Spleen (tissue), 11 donors: Measurements from ENCODE around the gene C20orf144. TPM values are rescaled to one million over a fixed set of nuclear protein-coding genes. Genes with fewer than 3 reads are reported as not detected.

Experiments used
- DNase-seq: peaks from one replicate; pipeline ENCODE4 v3.0.0-alpha.2; 2020
- H3K27ac ChIP-seq, 8 donors: fragments of 200-600 bp; sonication (generic) in 7 of 8; 1 replicate in 4 of 8; 2 replicates in 4 of 8; pipeline versions ENCODE4 v1.5.0 to v1.8.0; 2016 to 2021; ENCODE audit warnings: inconsistent platforms in 4 of 8, mild to moderate bottlenecking in 4 of 8, moderate library complexity in 1 of 8
- H3K27me3 ChIP-seq, 7 donors: fragments of 200-600 bp; sonication (generic) in 6 of 7; replicated peaks in 1 of 7; 1 replicate in 4 of 7; 2 replicates in 3 of 7; pipeline versions ENCODE4 v1.5.0 to v1.8.0; 2016 to 2021; ENCODE audit warnings: inconsistent platforms in 3 of 7, mild to moderate bottlenecking in 1 of 7
- H3K36me3 ChIP-seq, 6 donors: fragments of 200-600 bp; sonication (generic) in 5 of 6; 1 replicate in 4 of 6; 2 replicates in 2 of 6; pipeline versions ENCODE4 v1.5.0 to v1.8.0; 2016 to 2021; ENCODE audit warnings: inconsistent platforms in 2 of 6
- H3K4me1 ChIP-seq, 6 donors: fragments of 200-600 bp; sonication (generic) in 5 of 6; 1 replicate in 3 of 6; 2 replicates in 3 of 6; pipeline versions ENCODE4 v1.5.0 to v1.8.0; 2016 to 2021; ENCODE audit warnings: inconsistent platforms in 3 of 6
- H3K4me3 ChIP-seq, 8 donors: fragments of 200-600 bp; sonication (generic) in 7 of 8; 1 replicate in 4 of 8; 2 replicates in 4 of 8; pipeline versions ENCODE4 v1.5.0 to v1.8.0; 2016 to 2021; ENCODE audit warnings: inconsistent platforms in 4 of 8, mild to moderate bottlenecking in 4 of 8, moderate library complexity in 2 of 8
- H3K9me3 ChIP-seq, 8 donors: fragments of 200-600 bp; sonication (generic) in 7 of 8; 1 replicate in 4 of 8; 2 replicates in 4 of 8; pipeline versions ENCODE4 v1.5.0 to v1.8.0; 2016 to 2021; ENCODE audit warnings: inconsistent platforms in 4 of 8
- CTCF ChIP-seq, 11 experiments: fragments of 200-600 bp in 7 of 11; fragments of 450-650 bp in 4 of 11; sonication (generic) in 4 of 11; IDR thresholded peaks in 8 of 11; conservative IDR thresholded peaks in 3 of 11; 1 replicate in 7 of 11; 2 replicates in 4 of 11; pipeline versions ENCODE4 v1.4.0 to v1.8.0; 2016 to 2021; ENCODE audit warnings: antibody characterized with exemption in 11 of 11, inconsistent platforms in 4 of 11, mild to moderate bottlenecking in 1 of 11
- POLR2A ChIP-seq, 3 donors: fragments of 450-650 bp; IDR thresholded peaks; one replicate each; pipeline ENCODE4 v1.5.1; 2017; ENCODE audit warnings: antibody characterized with exemption in 3 of 3, mild to moderate bottlenecking in 1 of 3
- POLR2AphosphoS5 ChIP-seq, 3 donors: sonication (generic); formaldehyde crosslinking; IDR thresholded peaks; one replicate each; pipeline ENCODE4 v1.5.1; 2017; ENCODE audit warnings: antibody characterized with exemption in 3 of 3
- WGBS, 5 donors: extraction: QIAGEN DNeasy Blood & Tissue Kit in 3 of 5; methylation state at CpG; one replicate each; pipeline versions ENCODE4 v1.1.5 to v1.1.7; 2013 to 2018; 5-methylcytosine and 5-hydroxymethylcytosine counted together
- intact Hi-C: fragments of 100-400 bp; cut with DNase I; formaldehyde crosslinking; loops from one replicate; pipeline ENCODE4 v1.15.0; 2023; ENCODE audit warnings: low total_unique reads
- polyA plus RNA-seq, 3 donors: library from polyadenylated mRNA; stranded (reverse); fragments of 200-250 nt; gene quantifications; one replicate each; pipeline ENCODE4 v1.2.1, GENCODE V29; 2013
- total RNA-seq, 7 donors: library from RNA; depleted of rRNA in 3 of 7; stranded (reverse); fragments of >200 nt in 3 of 7; fragmentation: NEBNext Ultra II Directional in 4 of 7; extraction: Animal tissue kit (Norgen Biotek cat#: 25700) in 4 of 7; gene quantifications; one replicate each; pipeline versions ENCODE4 v1.1.0 to v1.2.1, GENCODE V29; 2016 to 2021
- donor health status: healthy with polysubstance abuse.
- donor health status: DM: no; HTN: no; CAD: no; lungs with moderate emphysema.
- donor health status: DM: no; HTN: no; CAD: no.
- donor health status: Bipolar disorder and iron deficiency.
- donor health status: healthy.
- donor health status: DM: no; HTN: no; CAD: no.
- donor health status: DM: yes; HTN: yes; CAD: no.

C20orf144 gene
- total and polyA plus RNA-seq, 10 donors: 0.06 to 0.14 (median 0.09) TPM; not detected in 7

DNA sequence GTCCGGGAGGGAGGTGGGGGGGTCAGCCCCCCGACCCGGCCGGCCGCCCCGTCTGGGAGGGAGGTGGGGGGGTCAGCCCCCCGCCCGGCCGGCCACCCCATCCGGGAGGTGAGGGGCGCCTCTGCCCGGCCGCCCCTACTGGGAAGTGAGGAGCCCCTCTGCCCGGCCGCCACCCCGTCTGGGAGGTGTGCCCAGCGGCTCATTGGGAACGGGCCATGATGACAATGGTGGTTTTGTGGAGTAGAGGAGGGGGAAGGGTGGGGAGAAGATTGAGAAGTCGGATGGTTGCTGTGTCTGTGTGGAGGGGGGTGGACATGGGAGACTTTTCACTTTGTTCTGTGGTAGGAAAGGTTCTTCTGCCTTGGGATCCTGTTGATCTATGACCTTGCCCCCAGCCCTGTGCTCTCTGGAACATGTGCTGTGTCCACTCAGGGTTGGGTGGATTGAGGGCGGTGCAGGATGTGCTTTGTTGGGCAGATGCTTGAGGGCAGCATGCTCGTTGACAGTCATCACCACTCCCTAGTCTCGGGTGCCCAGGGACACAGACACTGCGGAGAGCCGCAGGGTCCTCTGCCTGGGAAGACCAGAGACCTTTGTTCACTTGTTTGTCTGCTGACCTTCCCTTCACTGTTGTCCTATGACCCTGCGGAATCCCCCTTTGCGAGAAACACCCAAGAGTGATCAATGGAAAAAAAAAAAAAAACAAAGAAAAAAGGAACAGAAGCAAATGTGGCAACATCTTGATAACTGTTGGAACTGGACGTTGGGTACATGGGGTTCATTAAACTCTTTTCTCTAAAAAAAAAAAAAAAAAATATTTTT lies 39.7 kb downstream of the C20orf144 start:
- H3K27me3 ChIP-seq: no peaks in the 10 kb centered on the region
- peaks cover 0 to 13% (median 0%) of the 10 kb centered on the region in 8 donors for H3K9me3 ChIP-seq
- TF ChIP-seq POLR2A (IDR thresholded peaks at IDR 0.05) (no peak), POLR2AphosphoS5 (IDR thresholded peaks at IDR 0.05) (no peak), CTCF (IDR thresholded peaks at IDR 0.05 in 8 of 11, conservative IDR thresholded peaks at IDR 0.05 in 3 of 11) (no peak)
- intact Hi-C loops: no loop called here
- 85 to 92% (median 89%) methylated on average over 14 to 27 of the region's 27 CpGs for WGBS, 5 donors
- peaks cover 0 to 32% (median 9%) of the 10 kb centered on the region in 6 donors for H3K36me3 ChIP-seq
- H3K27ac ChIP-seq: no peak overlapping the region
- no peaks in the 10 kb centered on the region for H3K4me1 ChIP-seq
- H3K4me3 ChIP-seq: no peak overlapping the region
- DNase-seq: no peak

DNA sequence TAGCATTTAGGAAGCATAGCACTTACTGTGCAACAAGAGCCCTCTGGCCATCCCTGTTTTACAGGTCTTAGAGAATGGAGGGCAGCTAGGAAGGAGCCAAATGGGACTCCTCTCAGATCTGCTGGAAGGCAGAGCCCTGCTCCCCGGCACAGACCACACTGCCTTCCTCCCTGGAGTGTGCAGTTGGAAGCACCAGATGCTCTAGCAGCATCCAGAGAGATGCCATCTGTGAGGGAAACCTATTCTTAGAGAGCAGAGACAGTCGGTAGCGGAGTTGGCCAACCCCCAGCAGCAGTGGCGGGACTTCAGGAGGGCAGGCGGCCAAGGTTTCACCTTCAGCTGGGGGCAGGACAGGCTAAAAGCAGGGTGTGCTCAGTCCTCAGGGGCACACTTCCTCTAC lies 40.7 kb downstream of the C20orf144 start:
- WGBS, 5 donors: 61 to 94% (median 73%) methylated on average over 4 to 5 of the region's 5 CpGs

DNA sequence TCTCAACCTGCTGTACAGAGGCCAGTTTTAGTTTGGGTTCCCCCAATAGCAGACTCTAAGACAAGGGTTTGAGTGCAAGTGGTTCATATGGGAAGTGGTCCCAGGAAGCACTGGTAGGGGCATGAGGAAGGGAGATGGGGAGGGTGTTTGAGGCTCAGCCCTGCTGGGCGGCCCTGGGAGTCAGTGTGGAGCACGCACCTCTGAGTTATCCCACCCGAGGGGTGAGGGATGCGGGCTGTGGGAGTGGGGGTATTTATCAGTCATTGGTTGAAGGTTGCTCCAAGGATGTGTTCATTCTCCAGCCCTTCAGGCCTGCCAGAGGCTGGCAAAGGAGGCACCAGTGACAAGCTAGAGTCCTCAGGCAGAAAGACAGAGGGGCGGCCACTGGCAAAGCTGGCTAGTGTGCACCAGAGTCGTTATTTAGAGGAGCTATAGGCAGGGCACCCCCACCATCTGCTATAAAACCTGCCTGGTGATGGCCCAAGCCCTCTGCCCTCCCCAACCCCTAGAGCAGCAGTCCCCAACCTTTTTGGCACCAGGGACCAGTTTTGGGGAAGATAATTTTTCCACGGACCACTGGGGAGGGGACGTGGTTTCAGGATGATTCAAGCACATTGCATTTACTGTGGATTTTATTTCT lies 41.5 kb downstream of the C20orf144 start:
- no peak for DNase-seq
- intact Hi-C loops: no loop called here
- TF ChIP-seq POLR2A (IDR thresholded peaks at IDR 0.05) (no peak), POLR2AphosphoS5 (IDR thresholded peaks at IDR 0.05) (no peak), CTCF (IDR thresholded peaks at IDR 0.05 in 8 of 11, conservative IDR thresholded peaks at IDR 0.05 in 3 of 11) (no peak)
- H3K4me1 ChIP-seq: no peaks in the 10 kb centered on the region
- H3K27ac ChIP-seq: no peak overlapping the region
- peaks cover 0 to 8% (median 0%) of the 10 kb centered on the region in 8 donors for H3K9me3 ChIP-seq
- no peaks in the 10 kb centered on the region for H3K27me3 ChIP-seq
- H3K36me3 ChIP-seq: peaks cover 0 to 49% (median 19%) of the 10 kb centered on the region in 6 donors
- WGBS, 5 donors: 89 to 96% (median 93%) methylated on average over 8 of the region's 8 CpGs
- H3K4me3 ChIP-seq: no peak overlapping the region

More for the DNA sequence above, 40.7 kb downstream of the C20orf144 start:
- Histone ChIP-seq H3K27me3 (no peaks in the 10 kb centered on the region), H3K27ac (no peak overlapping the region), H3K36me3 (peaks cover 0 to 42% (median 19%) of the 10 kb centered on the region in 6 donors), H3K4me3 (no peak overlapping the region), H3K4me1 (no peaks in the 10 kb centered on the region), H3K9me3 (peaks cover 0 to 13% (median 0%) of the 10 kb centered on the region in 8 donors)
- TF ChIP-seq CTCF (IDR thresholded peaks at IDR 0.05 in 8 of 11, conservative IDR thresholded peaks at IDR 0.05 in 3 of 11): no peak
- no peak for TF ChIP-seq POLR2A (IDR thresholded peaks at IDR 0.05)
- TF ChIP-seq POLR2AphosphoS5 (IDR thresholded peaks at IDR 0.05): no peak
- intact Hi-C loops: no loop called here
- no peak for DNase-seq
